K562 (cell line): ENCODE measurements around the gene ADAM10. TPM values are rescaled to one million over a fixed set of nuclear protein-coding genes. Genes with fewer than 3 reads are reported as not detected.

ENCODE experiments used
- ATF7 ChIP-seq: fragments of 450-650 bp; IDR thresholded peaks from 2 replicates; pipeline ENCODE4 v1.7.1; 2014; ENCODE audit warnings: mild to moderate bottlenecking, moderate library complexity
- BCOR ChIP-seq: fragments of 450-650 bp; IDR thresholded peaks from 2 replicates; pipeline ENCODE4 v1.6.1; 2016
- CEBPB ChIP-seq: fragments of 450-650 bp; IDR thresholded peaks from 2 replicates; pipeline ENCODE4 v1.6.1; 2016; ENCODE audit warnings: missing genetic modification characterization, missing compliant biosample characterization
- CEBPZ ChIP-seq: fragments of 150-350 bp; IDR thresholded peaks from 2 replicates; pipeline ENCODE4 v1.6.1; 2014; ENCODE audit warnings: low read depth, mild to moderate bottlenecking, low read length, borderline replicate concordance
- EP300 ChIP-seq: IDR thresholded peaks from 2 replicates; pipeline ENCODE4 v1.6.1; 2012; ENCODE audit warnings: low read length, improper control_type of control experiment
- HNRNPK ChIP-seq: fragments of 200-400 bp; formaldehyde crosslinking; IDR thresholded peaks from one replicate; pipeline ENCODE4 v1.6.1; 2018; ENCODE audit warnings: mild to moderate bottlenecking, low read depth, low read length; ENCODE audit not compliant: poor library complexity, severe bottlenecking
- KLF6 ChIP-seq: fragments of 250-450 bp; sonication (Bioruptor Pico); IDR thresholded peaks from 2 replicates; pipeline ENCODE4 v1.4.0; 2020; ENCODE audit warnings: mild to moderate bottlenecking, moderate library complexity, borderline replicate concordance
- RBFOX2 ChIP-seq: fragments of 200-400 bp; formaldehyde crosslinking; IDR thresholded peaks from 2 replicates; pipeline ENCODE4 v1.6.1; 2017; ENCODE audit warnings: low read depth, mild to moderate bottlenecking, low read length, moderate library complexity
- SAFB ChIP-seq: fragments of 200-400 bp; formaldehyde crosslinking; IDR thresholded peaks from 2 replicates; pipeline ENCODE4 v1.6.1; 2017; ENCODE audit warnings: low read depth, low read length, borderline replicate concordance
- SPI1 ChIP-seq: IDR thresholded peaks from 2 replicates; pipeline ENCODE4 v1.6.1; 2011; ENCODE audit warnings: low read depth, low read length, control low read depth, borderline replicate concordance
- ZBTB33 ChIP-seq: sonication (generic); formaldehyde crosslinking; IDR thresholded peaks from 2 replicates; pipeline ENCODE4 v1.8.1; 2023; ENCODE audit warnings: mild to moderate bottlenecking, missing genetic modification reagents
- ZFPM2 ChIP-seq: fragments of 250-450 bp; sonication (Bioruptor Pico); IDR thresholded peaks from 2 replicates; pipeline ENCODE4 v1.5.1; 2022; ENCODE audit warnings: mild to moderate bottlenecking
- polyA plus RNA-seq, 8 experiments: library from polyadenylated mRNA; depleted of rRNA in 4 of 8; stranded (reverse) in 5 of 8; unstranded in 3 of 8; fragments of >200 nt; fragmentation: Nextera tagmentation in 2 of 8; fragmentation: Illumina TruSeq in 1 of 8; extraction: Ambion mirVana in 2 of 8; extraction: Trizol in 1 of 8; gene quantifications; 2 replicates each; pipeline versions ENCODE4 v1.2.1 to v1.2.3, GENCODE V29; 2011 to 2014; ENCODE audit warnings: inconsistent platforms in 1 of 8, missing spikeins in 1 of 8
- total RNA-seq, 7 experiments: library from RNA; depleted of rRNA in 6 of 7; stranded (reverse); fragments of >200 nt in 6 of 7; fragmentation: Illumina TruSeq in 2 of 7; extraction: Trizol in 2 of 7; gene quantifications; 2 replicates each; pipeline versions ENCODE4 v1.2.1 to v1.2.3, GENCODE V29; 2011 to 2021; ENCODE audit warnings: low replicate concordance in 1 of 7
- TF ChIP-seq, protein P1 (sequence below): fragments of 250-450 bp; sonication (Bioruptor Pico); IDR thresholded peaks from 2 replicates; pipeline ENCODE4 v1.8.0; 2022; ENCODE audit warnings: inconsistent platforms, mild to moderate bottlenecking, moderate library complexity, borderline replicate concordance
- TF ChIP-seq, protein P2 (sequence below): fragments of 450-650 bp; formaldehyde crosslinking; IDR thresholded peaks from 2 replicates; pipeline ENCODE4 v1.4.0; 2022; ENCODE audit warnings: missing genetic modification characterization
- TF ChIP-seq, protein P3 (sequence below): fragments of 250-450 bp; sonication (Bioruptor Pico); IDR thresholded peaks from 2 replicates; pipeline ENCODE4 v1.8.0; 2022; ENCODE audit warnings: inconsistent platforms

Gene ADAM10
- total and polyA plus RNA-seq, 9 of the 15 experiments (the other 6 are each of a cell fraction or from before 2014, with no cell fraction given), result 11.9 to 152 (median 57.3) TPM

DNA sequence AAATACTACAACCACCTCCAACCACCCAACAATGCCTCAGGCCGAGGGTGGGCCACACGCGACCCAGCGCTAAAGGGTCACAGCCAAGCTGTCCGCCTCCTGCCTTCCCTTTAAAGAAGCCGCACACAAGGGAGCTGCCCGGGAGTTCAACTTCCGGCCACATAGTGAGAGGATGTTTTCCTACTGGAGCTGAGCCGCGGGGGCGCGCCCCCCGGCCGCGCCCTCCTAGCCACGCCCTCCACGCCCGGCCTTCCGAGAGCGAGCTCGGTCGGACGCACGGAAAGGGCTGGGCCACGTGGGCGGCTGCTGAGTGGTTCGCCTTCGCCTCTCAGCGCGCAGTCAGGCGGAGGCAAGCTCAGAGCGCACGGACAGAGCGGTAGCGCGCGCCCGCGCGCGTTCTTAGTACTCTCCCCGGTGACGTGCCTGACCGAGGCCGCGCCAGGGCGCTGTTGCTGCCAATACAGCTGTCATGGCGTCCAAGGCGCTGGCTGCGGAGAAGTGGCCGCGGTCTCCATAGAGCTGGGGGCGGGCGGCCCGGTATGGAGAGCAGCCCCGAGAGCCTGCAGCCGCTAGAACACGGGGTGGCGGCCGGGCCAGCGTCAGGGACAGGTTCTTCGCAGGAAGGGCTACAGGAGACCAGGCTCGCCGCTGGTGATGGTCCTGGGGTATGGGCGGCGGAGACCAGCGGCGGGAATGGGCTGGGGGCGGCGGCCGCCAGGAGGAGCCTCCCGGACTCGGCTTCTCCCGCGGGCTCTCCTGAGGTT, 21.5 kb upstream of the ADAM10 start, which contains the start of gene MINDY2 (continued):
- TF ChIP-seq, protein P1, sequence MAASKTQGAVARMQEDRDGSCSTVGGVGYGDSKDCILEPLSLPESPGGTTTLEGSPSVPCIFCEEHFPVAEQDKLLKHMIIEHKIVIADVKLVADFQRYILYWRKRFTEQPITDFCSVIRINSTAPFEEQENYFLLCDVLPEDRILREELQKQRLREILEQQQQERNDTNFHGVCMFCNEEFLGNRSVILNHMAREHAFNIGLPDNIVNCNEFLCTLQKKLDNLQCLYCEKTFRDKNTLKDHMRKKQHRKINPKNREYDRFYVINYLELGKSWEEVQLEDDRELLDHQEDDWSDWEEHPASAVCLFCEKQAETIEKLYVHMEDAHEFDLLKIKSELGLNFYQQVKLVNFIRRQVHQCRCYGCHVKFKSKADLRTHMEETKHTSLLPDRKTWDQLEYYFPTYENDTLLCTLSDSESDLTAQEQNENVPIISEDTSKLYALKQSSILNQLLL, result no peak
- peak; percentile 40; the same call in 1 of the 2 replicates for TF ChIP-seq SPI1
- peak; percentile 89 for TF ChIP-seq ATF7
- TF ChIP-seq CEBPZ, result no peak
- TF ChIP-seq ZFPM2 (CRISPR knock-in tag), result no peak
- peak; percentile 23; the same call in 1 of the 2 replicates for TF ChIP-seq KLF6 (CRISPR knock-in tag)
- peak; percentile 43; the same call in 1 of the 2 replicates for TF ChIP-seq BCOR
- no peak for TF ChIP-seq SAFB
- peak; percentile 55; the same call in 1 of the 2 replicates for TF ChIP-seq EP300
- TF ChIP-seq CEBPB (tag), result no peak
- TF ChIP-seq HNRNPK, result peak; percentile 15
- peak; percentile 98 for TF ChIP-seq RBFOX2
- TF ChIP-seq, protein P2, sequence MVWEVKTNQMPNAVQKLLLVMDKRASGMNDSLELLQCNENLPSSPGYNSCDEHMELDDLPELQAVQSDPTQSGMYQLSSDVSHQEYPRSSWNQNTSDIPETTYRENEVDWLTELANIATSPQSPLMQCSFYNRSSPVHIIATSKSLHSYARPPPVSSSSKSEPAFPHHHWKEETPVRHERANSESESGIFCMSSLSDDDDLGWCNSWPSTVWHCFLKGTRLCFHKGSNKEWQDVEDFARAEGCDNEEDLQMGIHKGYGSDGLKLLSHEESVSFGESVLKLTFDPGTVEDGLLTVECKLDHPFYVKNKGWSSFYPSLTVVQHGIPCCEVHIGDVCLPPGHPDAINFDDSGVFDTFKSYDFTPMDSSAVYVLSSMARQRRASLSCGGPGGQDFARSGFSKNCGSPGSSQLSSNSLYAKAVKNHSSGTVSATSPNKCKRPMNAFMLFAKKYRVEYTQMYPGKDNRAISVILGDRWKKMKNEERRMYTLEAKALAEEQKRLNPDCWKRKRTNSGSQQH (CRISPR knock-in tag), result peak; percentile 69; the same call in 1 of the 2 replicates
- TF ChIP-seq, protein P3, sequence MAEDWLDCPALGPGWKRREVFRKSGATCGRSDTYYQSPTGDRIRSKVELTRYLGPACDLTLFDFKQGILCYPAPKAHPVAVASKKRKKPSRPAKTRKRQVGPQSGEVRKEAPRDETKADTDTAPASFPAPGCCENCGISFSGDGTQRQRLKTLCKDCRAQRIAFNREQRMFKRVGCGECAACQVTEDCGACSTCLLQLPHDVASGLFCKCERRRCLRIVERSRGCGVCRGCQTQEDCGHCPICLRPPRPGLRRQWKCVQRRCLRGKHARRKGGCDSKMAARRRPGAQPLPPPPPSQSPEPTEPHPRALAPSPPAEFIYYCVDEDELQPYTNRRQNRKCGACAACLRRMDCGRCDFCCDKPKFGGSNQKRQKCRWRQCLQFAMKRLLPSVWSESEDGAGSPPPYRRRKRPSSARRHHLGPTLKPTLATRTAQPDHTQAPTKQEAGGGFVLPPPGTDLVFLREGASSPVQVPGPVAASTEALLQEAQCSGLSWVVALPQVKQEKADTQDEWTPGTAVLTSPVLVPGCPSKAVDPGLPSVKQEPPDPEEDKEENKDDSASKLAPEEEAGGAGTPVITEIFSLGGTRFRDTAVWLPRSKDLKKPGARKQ, result no peak
- TF ChIP-seq ZBTB33, result no peak
